Camera-type eye (tissue), 1 donor: Measurements from ENCODE around the gene VWA5B1. TPM values are rescaled to one million over a fixed set of nuclear protein-coding genes. Genes with fewer than 3 reads are reported as not detected.

ENCODE experiments used
- total RNA-seq: library from RNA; depleted of rRNA; stranded (reverse); fragments of >200 nt; gene quantifications from one replicate; pipeline ENCODE4 v1.2.3, GENCODE V29; 2014

Gene VWA5B1, protein sequence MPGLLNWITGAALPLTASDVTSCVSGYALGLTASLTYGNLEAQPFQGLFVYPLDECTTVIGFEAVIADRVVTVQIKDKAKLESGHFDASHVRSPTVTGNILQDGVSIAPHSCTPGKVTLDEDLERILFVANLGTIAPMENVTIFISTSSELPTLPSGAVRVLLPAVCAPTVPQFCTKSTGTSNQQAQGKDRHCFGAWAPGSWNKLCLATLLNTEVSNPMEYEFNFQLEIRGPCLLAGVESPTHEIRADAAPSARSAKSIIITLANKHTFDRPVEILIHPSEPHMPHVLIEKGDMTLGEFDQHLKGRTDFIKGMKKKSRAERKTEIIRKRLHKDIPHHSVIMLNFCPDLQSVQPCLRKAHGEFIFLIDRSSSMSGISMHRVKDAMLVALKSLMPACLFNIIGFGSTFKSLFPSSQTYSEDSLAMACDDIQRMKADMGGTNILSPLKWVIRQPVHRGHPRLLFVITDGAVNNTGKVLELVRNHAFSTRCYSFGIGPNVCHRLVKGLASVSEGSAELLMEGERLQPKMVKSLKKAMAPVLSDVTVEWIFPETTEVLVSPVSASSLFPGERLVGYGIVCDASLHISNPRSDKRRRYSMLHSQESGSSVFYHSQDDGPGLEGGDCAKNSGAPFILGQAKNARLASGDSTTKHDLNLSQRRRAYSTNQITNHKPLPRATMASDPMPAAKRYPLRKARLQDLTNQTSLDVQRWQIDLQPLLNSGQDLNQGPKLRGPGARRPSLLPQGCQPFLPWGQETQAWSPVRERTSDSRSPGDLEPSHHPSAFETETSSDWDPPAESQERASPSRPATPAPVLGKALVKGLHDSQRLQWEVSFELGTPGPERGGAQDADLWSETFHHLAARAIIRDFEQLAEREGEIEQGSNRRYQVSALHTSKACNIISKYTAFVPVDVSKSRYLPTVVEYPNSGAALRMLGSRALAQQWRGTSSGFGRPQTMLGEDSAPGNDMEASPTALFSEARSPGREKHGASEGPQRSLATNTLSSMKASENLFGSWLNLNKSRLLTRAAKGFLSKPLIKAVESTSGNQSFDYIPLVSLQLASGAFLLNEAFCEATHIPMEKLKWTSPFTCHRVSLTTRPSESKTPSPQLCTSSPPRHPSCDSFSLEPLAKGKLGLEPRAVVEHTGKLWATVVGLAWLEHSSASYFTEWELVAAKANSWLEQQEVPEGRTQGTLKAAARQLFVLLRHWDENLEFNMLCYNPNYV
- total RNA-seq = 1.1 TPM

DNA sequence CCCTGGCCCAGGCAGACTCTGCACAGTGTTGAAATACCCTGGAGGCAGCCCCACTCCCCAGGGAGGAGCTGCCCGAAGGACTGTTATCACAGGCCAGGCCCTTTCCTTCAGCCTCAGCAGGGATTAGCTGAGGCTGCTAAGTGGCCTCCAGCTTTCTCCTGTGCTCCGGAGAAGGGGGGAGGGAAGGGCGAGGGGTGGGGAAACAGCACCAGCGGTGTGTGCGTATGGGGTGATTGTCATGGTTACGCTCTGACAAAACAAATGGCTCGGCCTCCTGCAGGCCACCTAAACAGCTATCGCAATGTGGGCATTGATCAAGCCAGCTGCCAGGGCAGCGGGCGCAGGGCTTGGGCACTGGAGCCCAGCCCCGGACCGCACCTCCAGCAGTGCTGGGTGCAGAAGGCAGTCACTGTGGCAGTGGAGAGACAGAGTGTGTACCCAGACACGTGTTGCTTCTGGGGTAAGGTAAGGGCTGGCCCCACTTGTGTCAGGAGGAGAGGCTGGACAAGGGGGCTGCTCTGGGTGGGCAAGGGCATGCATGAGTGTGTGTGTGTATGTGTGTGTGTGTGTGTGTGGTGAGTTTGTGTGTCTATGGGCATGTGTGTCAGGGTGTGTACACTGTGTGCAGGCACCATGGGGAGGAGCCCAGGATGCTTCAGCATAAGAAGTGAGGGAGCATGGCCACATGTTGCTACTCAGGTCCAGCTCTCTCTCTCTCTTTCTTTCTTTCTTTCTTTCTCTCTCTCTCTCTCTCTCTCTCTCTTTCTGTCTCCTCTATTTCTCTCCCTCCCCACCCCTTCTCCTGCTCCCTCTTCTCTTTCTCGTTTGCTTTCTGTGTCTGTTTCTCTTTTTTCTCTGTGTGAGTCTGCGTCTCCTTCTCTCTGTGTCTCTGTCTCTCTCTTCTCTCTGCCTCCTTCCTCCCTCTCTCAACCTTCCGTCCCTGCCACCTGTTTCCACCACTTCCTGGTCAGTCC lies at the start of gene VWA5B1:
TSS of gene VWA5B1 (plus strand) at position 252 of the 974 bp plus-strand sequence. CDS start 19,727 bp downstream, outside the sequence.

Other genes starting within 250 kb of the VWA5B1 start
- 2.4 TPM for gene PLA2G5, start 220.7 kb upstream of the VWA5B1 start, total RNA-seq
- not detected for gene PLA2G2D, start 171.3 kb upstream of the VWA5B1 start, total RNA-seq
- not detected for gene PLA2G2F, start 151.6 kb upstream of the VWA5B1 start, total RNA-seq
- gene UBXN10, start 104.8 kb upstream of the VWA5B1 start, total RNA-seq = 3.4 TPM
- not detected for gene PLA2G2C, start 104.4 kb upstream of the VWA5B1 start, total RNA-seq
- 27.9 TPM for gene CAMK2N1, start 195.3 kb downstream of the VWA5B1 start, total RNA-seq
- gene MUL1, start 217.3 kb downstream of the VWA5B1 start, total RNA-seq = 33.8 TPM